ENCODE results near the gene SYNE4.

SYNE4 gene

GRCh38 chr19:36006955-36007354 lies 1.7 kb downstream of the SYNE4 start:
- H3K9me3 Mint-ChIP-seq: no peaks in the 10 kb centered on the region
- ATAC-seq (no peak), DNase-seq (no peak)
- no peak overlapping the region for H3K4me3 Mint-ChIP-seq
- no peak overlapping the region for H3K27ac Mint-ChIP-seq
- no peaks in the 10 kb centered on the region for H3K27me3 Mint-ChIP-seq
- peaks cover 40% of the 10 kb centered on the region for H3K4me1 Mint-ChIP-seq

GRCh38 chr19:36003284-36003683 lies 5.3 kb downstream of the SYNE4 start:
- Mint-ChIP-seq H3K27ac (no peak overlapping the region), H3K9me3 (no peaks in the 10 kb centered on the region), H3K27me3 (no peaks in the 10 kb centered on the region), H3K4me3 (no peak overlapping the region), H3K4me1 (peaks cover 35% of the 10 kb centered on the region)
- no peak for ATAC-seq
- DNase-seq: no peak

GRCh38 chr19:36001605-36002004 lies 7.0 kb downstream of the SYNE4 start:
- H3K27ac Mint-ChIP-seq: no peak overlapping the region
- no peaks in the 10 kb centered on the region for H3K27me3 Mint-ChIP-seq
- H3K4me3 Mint-ChIP-seq: no peak overlapping the region
- DNase-seq (no peak), ATAC-seq (no peak)
- H3K4me1 Mint-ChIP-seq: peaks cover 46% of the 10 kb centered on the region
- no peaks in the 10 kb centered on the region for H3K9me3 Mint-ChIP-seq

- DNase-seq (no peak), ATAC-seq (no peak)
- peak overlapping the region; percentile 91 to 94 for H3K4me3 Mint-ChIP-seq
- H3K4me1 Mint-ChIP-seq: peaks cover 58% of the 10 kb centered on the region
- H3K27ac Mint-ChIP-seq: peak overlapping the region in 1 of 2 donors; percentile 43
- H3K9me3 Mint-ChIP-seq: no peaks in the 10 kb centered on the region
- no peaks in the 10 kb centered on the region for H3K27me3 Mint-ChIP-seq
These were observed 11.8 kb downstream of the SYNE4 start for GRCh38 chr19:35996777-35997176.

- peak within 1 kb of the TSS; percentile 93 to 96 for H3K27ac Mint-ChIP-seq
- H3K4me1 Mint-ChIP-seq: peaks cover 52% of the 10 kb centered on the region
- H3K27me3 Mint-ChIP-seq: no peaks in the 10 kb centered on the region
- ATAC-seq: peak; percentile 89
- peak; percentile 90 to 95 for DNase-seq
- H3K4me3 Mint-ChIP-seq: peak within 1 kb of the TSS; percentile 91 to 94
- no peaks in the 10 kb centered on the region for H3K9me3 Mint-ChIP-seq
These were observed 13.3 kb downstream of the SYNE4 start, which contains the start of gene SDHAF1 for GRCh38 chr19:35995048-35995993. TSS of gene SDHAF1 (plus strand) at chr19:35995188. CDS start at chr19:35995275, 87 bp downstream.

- DNase-seq (peak in 1 of 2 donors; percentile 31), ATAC-seq (no peak)
- Mint-ChIP-seq H3K27ac (no peak overlapping the region), H3K4me1 (peaks cover 42% of the 10 kb centered on the region), H3K9me3 (no peaks in the 10 kb centered on the region), H3K27me3 (no peaks in the 10 kb centered on the region), H3K4me3 (peak overlapping the region; percentile 87 to 91)
These were observed 14.6 kb downstream of the SYNE4 start for GRCh38 chr19:35993923-35994598.

GRCh38 chr19:35992907-35993765 lies 15.5 kb downstream of the SYNE4 start:
- no peak for ATAC-seq
- Mint-ChIP-seq H3K4me3 (no peak overlapping the region), H3K27ac (no peak overlapping the region)

GRCh38 chr19:35991731-35992450 lies 16.7 kb downstream of the SYNE4 start:
- peak overlapping the region in 1 of 2 donors; percentile 19 for H3K27ac Mint-ChIP-seq
- H3K9me3 Mint-ChIP-seq: no peaks in the 10 kb centered on the region
- DNase-seq: no peak
- no peak overlapping the region for H3K4me3 Mint-ChIP-seq
- peaks cover 18% of the 10 kb centered on the region for H3K27me3 Mint-ChIP-seq
- H3K4me1 Mint-ChIP-seq: peaks cover 33% of the 10 kb centered on the region
- ATAC-seq: no peak

More at GRCh38 chr19:35992907-35993765, 15.5 kb downstream of the SYNE4 start:
- H3K4me1 Mint-ChIP-seq: peaks cover 40% of the 10 kb centered on the region
- no peak for DNase-seq
- H3K9me3 Mint-ChIP-seq: no peaks in the 10 kb centered on the region
- H3K27me3 Mint-ChIP-seq: peaks cover 6% of the 10 kb centered on the region

- DNase-seq (no peak), ATAC-seq (no peak)
- no peak overlapping the region for H3K4me3 Mint-ChIP-seq
- peaks cover 31% of the 10 kb centered on the region for H3K4me1 Mint-ChIP-seq
- H3K27ac Mint-ChIP-seq: no peak overlapping the region
- H3K27me3 Mint-ChIP-seq: peaks cover 26% of the 10 kb centered on the region
- H3K9me3 Mint-ChIP-seq: no peaks in the 10 kb centered on the region
These were observed 17.6 kb downstream of the SYNE4 start for GRCh38 chr19:35990771-35991730.

- ATAC-seq (no peak), DNase-seq (no peak)
- H3K27ac Mint-ChIP-seq: no peak overlapping the region
- peaks cover 35% of the 10 kb centered on the region for H3K27me3 Mint-ChIP-seq
- no peaks in the 10 kb centered on the region for H3K9me3 Mint-ChIP-seq
- H3K4me3 Mint-ChIP-seq: no peak overlapping the region
- peaks cover 25% of the 10 kb centered on the region for H3K4me1 Mint-ChIP-seq
These were observed 18.5 kb downstream of the SYNE4 start for GRCh38 chr19:35990156-35990555.

GRCh38 chr19:35988824-35989223 lies 19.8 kb downstream of the SYNE4 start:
- Mint-ChIP-seq H3K4me3 (no peak overlapping the region), H3K27ac (no peak overlapping the region), H3K9me3 (no peaks in the 10 kb centered on the region), H3K27me3 (peaks cover 48% of the 10 kb centered on the region), H3K4me1 (peaks cover 12% of the 10 kb centered on the region)
- ATAC-seq: no peak
- DNase-seq: no peak

- H3K9me3 Mint-ChIP-seq: no peaks in the 10 kb centered on the region
- H3K4me3 Mint-ChIP-seq: peak overlapping the region; percentile 30 to 62
- H3K27ac Mint-ChIP-seq: no peak overlapping the region
- H3K4me1 Mint-ChIP-seq: peaks cover 9% of the 10 kb centered on the region
- ATAC-seq (no peak), DNase-seq (no peak)
- H3K27me3 Mint-ChIP-seq: peaks cover 55% of the 10 kb centered on the region
These were observed 21.1 kb downstream of the SYNE4 start for GRCh38 chr19:35987571-35987896.

GRCh38 chr19:35986664-35987570 lies 21.7 kb downstream of the SYNE4 start:
- Mint-ChIP-seq H3K27ac (no peak overlapping the region), H3K27me3 (peaks cover 55% of the 10 kb centered on the region)
- ATAC-seq: peak; percentile 67

More at GRCh38 chr19:35986664-35987570, 21.7 kb downstream of the SYNE4 start:
- peak overlapping the region; percentile 68 to 76 for H3K4me3 Mint-ChIP-seq
- no peaks in the 10 kb centered on the region for H3K9me3 Mint-ChIP-seq
- peaks cover 9% of the 10 kb centered on the region for H3K4me1 Mint-ChIP-seq
- no peak for DNase-seq

Data from stimulated activated naive CD8-positive, alpha-beta T cell treated with anti-CD3 and anti-CD28 coated beads, Interleukin-15, amount 100 ng/mL, for 72 hours (primary cell).